Measurements from ENCODE around the gene DFFB.

Gene DFFB

DNA sequence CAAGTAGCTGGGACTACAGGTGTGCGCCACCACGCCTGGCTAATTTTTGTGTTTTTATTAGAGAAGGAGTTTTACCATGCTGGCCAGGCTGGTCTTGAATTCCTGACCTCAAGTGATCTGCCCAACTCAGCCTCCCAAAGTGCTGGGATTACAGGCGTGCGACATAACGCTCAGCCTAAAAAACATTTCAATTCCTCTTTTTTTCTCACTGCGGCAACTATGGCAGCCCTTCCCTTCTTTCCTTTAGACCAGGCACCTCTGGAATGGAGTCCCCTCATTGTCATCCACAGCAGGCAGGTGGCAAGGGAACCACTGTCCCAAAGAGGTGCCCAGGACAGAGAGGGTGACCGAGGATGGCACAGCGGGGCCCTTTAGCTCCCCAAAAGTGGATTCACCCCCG is 14.4 kb upstream of the DFFB start:
- Histone ChIP-seq H3K4me1 (no peaks in the 10 kb centered on the region; the same call in 1 of the 2 replicates), H3K9me3 (no peaks in the 10 kb centered on the region), H3K27me3 (ENCODE audit: low read depth) (no peaks in the 10 kb centered on the region), H3K36me3 (replicated peaks) (peaks cover 11% of the 10 kb centered on the region), H3K4me3 (no peak overlapping the region)
- DNase-seq (ENCODE audit: low spot score in 2 of 2), result no peak
- in situ Hi-C loops (cut with MboI; ENCODE audit: low sequenced_read_pairs), result no loop called here

DNA sequence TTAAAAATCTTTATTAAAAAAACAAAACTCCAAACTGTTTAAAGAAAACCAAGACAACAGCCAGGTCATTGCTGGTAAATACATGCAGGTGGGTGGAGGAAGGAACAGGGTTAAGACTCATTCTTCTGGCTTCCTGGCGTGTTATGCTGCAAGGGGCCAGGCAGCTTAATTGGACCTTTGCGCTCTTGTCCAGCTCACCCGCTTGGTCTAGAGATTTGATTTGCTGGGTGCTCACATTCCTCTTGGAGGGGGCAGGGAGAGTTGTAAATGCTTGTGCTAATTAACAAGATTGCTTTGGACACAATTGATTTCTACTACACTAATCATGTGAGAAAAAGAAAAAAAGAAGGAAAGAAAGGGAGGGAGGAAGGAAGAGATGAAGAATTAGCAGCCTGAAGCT is 10.7 kb upstream of the DFFB start:
- Histone ChIP-seq H3K4me3 (no peak overlapping the region), H3K27me3 (ENCODE audit: low read depth) (no peaks in the 10 kb centered on the region), H3K9me3 (no peaks in the 10 kb centered on the region), H3K36me3 (replicated peaks) (peaks cover 16% of the 10 kb centered on the region), H3K4me1 (no peaks in the 10 kb centered on the region; the same call in 1 of the 2 replicates)
- in situ Hi-C loops (cut with MboI; ENCODE audit: low sequenced_read_pairs), result no loop called here
- DNase-seq (ENCODE audit: low spot score in 2 of 2), result no peak

DNA sequence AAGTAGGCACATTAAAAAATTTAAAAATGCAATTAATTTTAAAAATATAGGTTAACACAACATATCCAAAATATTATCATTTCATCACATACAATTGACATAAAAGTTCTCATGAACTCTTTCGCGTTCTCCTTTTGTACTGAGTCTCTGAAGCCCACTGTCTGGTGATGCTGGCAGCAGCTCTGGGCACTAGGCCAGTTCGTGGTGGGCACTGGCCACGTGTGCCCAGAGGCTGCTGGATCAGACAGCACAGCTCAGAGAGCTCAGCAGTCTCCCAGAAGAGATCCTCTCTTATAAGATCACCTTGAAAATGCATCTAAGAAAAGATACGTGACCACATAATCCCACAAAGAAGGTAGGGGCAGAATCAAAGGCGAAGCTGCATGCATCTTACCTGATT is 10.2 kb upstream of the DFFB start:
- peaks cover 16% of the 10 kb centered on the region for H3K36me3 ChIP-seq (replicated peaks)
- H3K4me3 ChIP-seq, result no peak overlapping the region
- in situ Hi-C loops (cut with MboI; ENCODE audit: low sequenced_read_pairs), result no loop called here
- no peaks in the 10 kb centered on the region for H3K9me3 ChIP-seq
- no peak for DNase-seq (ENCODE audit: low spot score in 2 of 2)
- H3K4me1 ChIP-seq, result no peaks in the 10 kb centered on the region; the same call in 1 of the 2 replicates
- no peaks in the 10 kb centered on the region for H3K27me3 ChIP-seq (ENCODE audit: low read depth)

DNA sequence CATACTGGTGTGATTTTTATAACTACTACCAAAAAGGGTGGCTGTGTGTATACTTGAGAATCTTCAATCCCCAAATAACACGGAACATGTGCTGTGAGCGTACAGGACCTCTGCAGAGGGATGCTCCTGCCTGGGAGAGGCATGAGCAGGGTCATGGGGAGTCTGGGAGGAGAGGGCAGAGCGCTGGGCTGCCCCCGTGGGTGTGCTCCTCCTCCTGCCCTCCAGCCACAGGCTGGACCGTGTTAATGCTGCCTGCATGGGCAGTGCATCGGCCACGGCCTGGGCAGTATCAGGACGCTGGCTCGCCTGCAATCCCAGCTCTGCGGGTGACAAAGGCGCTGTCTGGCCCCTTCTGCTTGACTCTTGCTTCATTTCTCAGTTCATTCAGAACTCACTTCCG is 6.4 kb upstream of the DFFB start:
- Histone ChIP-seq H3K27me3 (ENCODE audit: low read depth) (no peaks in the 10 kb centered on the region), H3K4me1 (peaks cover 2% of the 10 kb centered on the region; the same call in 1 of the 2 replicates), H3K4me3 (no peak overlapping the region), H3K9me3 (no peaks in the 10 kb centered on the region), H3K36me3 (replicated peaks) (peaks cover 8% of the 10 kb centered on the region)
- no peak for DNase-seq (ENCODE audit: low spot score in 2 of 2)
- in situ Hi-C loops (cut with MboI; ENCODE audit: low sequenced_read_pairs), result no loop called here

DNA sequence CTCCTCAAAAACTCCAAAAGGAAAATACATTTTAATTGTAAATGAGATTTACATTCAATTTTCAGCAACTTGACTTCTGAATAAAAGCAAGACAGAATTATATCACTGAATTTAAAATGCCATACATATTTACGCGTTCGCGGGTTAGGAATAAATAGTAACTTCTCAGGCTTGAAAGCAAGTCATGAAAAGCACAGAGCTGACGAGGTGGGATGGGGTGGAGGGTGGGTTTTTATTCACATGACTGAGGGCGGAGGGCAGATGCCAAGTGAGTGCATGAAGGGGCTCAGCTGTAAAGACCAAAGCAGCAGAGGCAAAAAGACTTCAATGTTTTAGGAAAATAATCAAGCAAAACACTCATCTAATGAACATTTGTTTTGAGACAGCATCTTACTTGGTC is 6.0 kb upstream of the DFFB start:
- H3K36me3 ChIP-seq (replicated peaks), result peaks cover 8% of the 10 kb centered on the region

DNA sequence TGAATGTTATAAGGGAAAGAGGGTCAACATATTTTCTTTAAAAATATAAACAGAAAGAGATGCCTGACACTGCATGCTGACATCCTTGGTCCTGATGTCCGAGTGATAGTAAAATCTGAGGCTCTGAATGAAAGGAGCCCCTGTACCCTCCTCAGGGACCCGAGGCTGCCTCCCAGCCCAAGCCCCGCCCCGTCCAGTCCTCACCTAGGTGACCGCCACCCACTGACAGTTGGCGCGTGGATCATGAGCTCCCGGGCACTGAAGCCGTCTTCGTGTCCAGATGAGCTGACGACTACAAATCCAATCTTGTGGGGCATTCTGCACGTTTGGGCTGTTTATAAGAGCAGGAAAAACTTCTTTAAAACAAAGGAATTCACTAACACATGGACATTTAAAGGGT is 5.2 kb upstream of the DFFB start:
- DNase-seq (ENCODE audit: low spot score in 2 of 2), result no peak
- Histone ChIP-seq H3K4me1 (0 out of 2 replicates have a peak, but pooled peaks cover 7% of the 10 kb centered on the region), H3K27me3 (ENCODE audit: low read depth) (no peaks in the 10 kb centered on the region), H3K36me3 (replicated peaks) (peaks cover 8% of the 10 kb centered on the region), H3K4me3 (no peak overlapping the region), H3K9me3 (no peaks in the 10 kb centered on the region)
- in situ Hi-C loops (cut with MboI; ENCODE audit: low sequenced_read_pairs), result no loop called here

More for the DNA sequence above, 6.0 kb upstream of the DFFB start:
- Histone ChIP-seq H3K4me3 (no peak overlapping the region), H3K27me3 (ENCODE audit: low read depth) (no peaks in the 10 kb centered on the region), H3K9me3 (no peaks in the 10 kb centered on the region), H3K4me1 (peaks cover 7% of the 10 kb centered on the region; the same call in 1 of the 2 replicates)
- in situ Hi-C loops (cut with MboI; ENCODE audit: low sequenced_read_pairs), result no loop called here
- no peak for DNase-seq (ENCODE audit: low spot score in 2 of 2)

DNA sequence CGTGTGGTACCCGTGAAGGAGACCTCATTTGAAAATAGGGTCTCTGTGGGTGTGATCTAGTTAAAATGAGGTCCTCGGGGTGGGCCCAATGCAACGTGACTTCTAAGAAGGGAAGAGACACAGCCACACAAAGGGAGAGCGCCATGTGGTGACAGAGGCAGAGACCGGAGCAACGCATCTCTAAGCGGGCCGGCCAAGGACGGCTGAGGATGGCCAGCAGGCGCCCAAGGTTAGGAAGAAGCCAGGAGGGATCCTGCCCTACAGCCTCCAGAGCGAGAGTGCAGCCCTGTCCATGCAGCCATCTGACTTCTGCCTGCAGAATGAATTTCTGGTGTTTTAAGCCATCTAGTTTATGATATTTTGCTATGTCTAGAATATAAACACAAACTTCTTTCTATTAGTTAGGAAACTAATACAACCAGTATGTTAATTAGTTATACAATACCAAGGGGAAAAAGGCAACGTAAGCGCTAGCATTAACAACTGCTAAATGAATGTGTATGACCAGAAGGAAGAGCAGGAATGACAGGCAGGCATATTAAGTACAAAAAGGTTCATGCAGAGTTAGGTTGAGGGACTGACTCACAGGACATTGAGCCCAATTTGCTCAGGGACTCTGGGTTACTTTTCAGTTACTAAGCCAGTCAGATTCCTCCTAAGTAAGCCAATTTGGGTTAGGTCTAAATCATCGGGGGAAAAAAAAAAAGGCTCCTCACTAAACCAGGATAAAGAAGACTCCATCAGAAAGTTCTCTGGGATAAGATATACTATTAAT is 4.4 kb upstream of the DFFB start:
- Histone ChIP-seq H3K4me1 (peaks cover 7% of the 10 kb centered on the region; the same call in 1 of the 2 replicates), H3K9me3 (no peaks in the 10 kb centered on the region), H3K27me3 (ENCODE audit: low read depth) (no peaks in the 10 kb centered on the region), H3K36me3 (replicated peaks) (peaks cover 5% of the 10 kb centered on the region), H3K4me3 (no peak overlapping the region)
- in situ Hi-C loops (cut with MboI; ENCODE audit: low sequenced_read_pairs), result no loop called here
- no peak for DNase-seq (ENCODE audit: low spot score in 2 of 2)

DNA sequence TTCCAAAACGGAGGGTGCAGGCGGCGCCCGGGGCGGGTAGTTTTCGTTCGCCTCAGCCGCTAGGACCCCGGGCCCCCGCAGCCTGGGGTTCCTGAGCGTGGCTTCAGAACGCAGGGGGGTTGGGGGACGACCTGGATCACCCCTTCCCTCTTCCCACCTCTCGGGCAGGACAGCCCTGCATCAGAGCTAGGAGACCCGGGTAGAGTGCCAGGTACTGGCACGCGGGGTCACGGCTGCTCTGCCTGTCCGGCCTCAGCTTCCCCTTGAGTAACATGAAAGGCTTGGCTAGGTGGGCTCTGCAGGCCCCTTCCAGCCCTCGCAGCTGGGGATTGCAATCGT is 484 bp downstream of the DFFB start:
- peaks cover 14% of the 10 kb centered on the region; the same call in 1 of the 2 replicates for H3K4me1 ChIP-seq
- in situ Hi-C loops (cut with MboI; ENCODE audit: low sequenced_read_pairs), result no loop called here
- no peak for DNase-seq (ENCODE audit: low spot score in 2 of 2)
- H3K36me3 ChIP-seq (replicated peaks), result no peaks in the 10 kb centered on the region
- no peaks in the 10 kb centered on the region for H3K9me3 ChIP-seq
- peak overlapping the region; percentile 97 for H3K4me3 ChIP-seq
- H3K27me3 ChIP-seq (ENCODE audit: low read depth), result no peaks in the 10 kb centered on the region

DNA sequence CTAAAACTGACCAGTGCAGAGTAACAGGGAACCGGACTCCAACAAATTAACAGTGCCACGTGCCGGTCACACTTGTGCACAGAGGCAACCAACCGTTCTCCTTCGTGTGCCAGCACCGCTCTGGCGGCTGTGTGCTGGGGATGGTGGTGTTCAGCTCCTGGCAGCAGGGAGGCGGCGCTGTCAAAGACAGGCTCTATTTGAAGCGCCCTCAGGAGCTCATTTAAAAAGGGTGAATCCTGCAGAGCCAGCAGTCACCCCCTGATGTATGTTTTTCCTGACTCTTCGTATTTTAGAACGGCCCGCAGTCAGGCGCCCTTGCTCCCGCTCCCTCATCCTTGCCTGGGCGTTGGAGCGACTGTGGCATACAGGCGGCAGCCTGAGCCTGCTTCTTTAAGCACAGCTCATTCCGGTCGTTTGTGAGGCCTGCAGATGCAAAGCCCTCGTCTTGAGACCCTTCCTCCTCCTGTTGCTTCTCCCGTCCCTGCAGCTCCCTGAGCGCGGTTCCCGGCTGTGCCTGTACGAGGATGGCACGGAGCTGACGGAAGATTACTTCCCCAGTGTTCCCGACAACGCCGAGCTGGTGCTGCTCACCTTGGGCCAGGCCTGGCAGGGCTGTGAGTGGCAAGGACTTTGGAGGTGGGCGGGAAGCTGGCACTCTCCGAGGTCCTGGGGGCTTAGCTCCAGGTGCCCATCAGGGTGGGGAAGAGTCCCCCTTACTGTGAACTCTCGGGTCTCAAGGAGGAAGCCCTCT is 1.1 kb downstream of the DFFB start:
- peak overlapping the region; percentile 97 for H3K4me3 ChIP-seq
- H3K36me3 ChIP-seq (replicated peaks), result no peaks in the 10 kb centered on the region
- peaks cover 14% of the 10 kb centered on the region; the same call in 1 of the 2 replicates for H3K4me1 ChIP-seq
- no peaks in the 10 kb centered on the region for H3K9me3 ChIP-seq
- H3K27me3 ChIP-seq (ENCODE audit: low read depth), result no peaks in the 10 kb centered on the region
- in situ Hi-C loops (cut with MboI; ENCODE audit: low sequenced_read_pairs), result no loop called here
- peak in 1 of 2 experiments; percentile 43 for DNase-seq (ENCODE audit: low spot score in 2 of 2)

DNA sequence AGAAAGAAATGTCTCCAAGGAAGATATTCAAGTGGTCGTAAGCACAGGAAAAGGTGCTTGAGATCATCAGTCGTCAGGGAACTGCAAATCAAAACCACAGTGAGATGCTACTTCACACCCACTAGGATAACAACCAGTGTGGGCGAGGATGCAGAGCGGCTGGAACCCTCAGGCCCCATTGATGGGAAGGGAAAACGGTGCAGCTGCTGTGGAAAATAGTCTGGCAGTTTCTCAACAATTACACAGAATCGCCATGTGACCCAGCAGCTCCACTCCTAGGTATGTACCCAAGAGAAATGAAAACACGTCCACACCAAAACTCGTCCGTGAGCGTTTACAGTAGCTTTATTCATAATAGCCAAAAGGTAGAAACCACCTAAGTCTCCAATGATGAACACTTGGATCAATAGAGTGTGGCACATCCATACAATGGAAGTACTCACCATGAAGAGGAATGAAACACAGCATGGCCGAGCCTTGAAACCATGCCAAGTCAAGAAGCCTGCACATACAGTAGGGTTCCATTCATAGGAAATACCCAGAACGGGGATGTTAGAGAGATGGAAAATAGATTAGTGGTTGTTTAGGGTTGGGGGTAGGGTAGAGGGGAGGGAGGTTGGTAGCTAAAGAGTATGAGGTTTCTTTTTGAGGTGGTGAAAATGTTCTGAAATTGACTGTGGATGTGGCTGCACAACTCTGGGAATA is 6.1 kb downstream of the DFFB start:
- no peak for DNase-seq (ENCODE audit: low spot score in 2 of 2)
- no peak overlapping the region for H3K4me3 ChIP-seq
- H3K27me3 ChIP-seq (ENCODE audit: low read depth), result no peaks in the 10 kb centered on the region
- H3K36me3 ChIP-seq (replicated peaks), result peaks cover 3% of the 10 kb centered on the region; the same call in 1 of the 2 replicates
- in situ Hi-C loops (cut with MboI; ENCODE audit: low sequenced_read_pairs), result no loop called here
- peaks cover 2% of the 10 kb centered on the region; the same call in 1 of the 2 replicates for H3K4me1 ChIP-seq
- no peaks in the 10 kb centered on the region for H3K9me3 ChIP-seq

DNA sequence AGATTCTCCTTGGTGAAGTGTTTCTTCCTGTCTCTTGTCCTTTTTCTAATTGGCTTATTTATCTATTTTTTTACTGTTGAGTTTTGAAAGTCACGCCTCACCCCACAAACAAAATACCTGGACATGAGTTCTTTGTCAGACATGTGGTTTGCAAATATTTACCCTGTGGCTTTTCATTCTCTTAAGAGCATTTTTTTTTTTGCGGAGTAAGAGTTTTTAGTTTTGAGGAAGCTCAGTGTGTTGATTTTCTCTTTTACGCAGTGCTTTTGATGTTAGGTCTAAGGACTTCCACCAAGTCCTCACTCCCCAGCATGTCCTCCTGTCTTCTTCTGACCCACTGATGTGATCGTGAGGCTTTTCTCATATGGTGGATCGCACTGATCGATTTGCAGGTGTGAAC is 7.6 kb downstream of the DFFB start:
- Histone ChIP-seq H3K27me3 (ENCODE audit: low read depth) (no peaks in the 10 kb centered on the region), H3K4me1 (no peaks in the 10 kb centered on the region), H3K9me3 (no peaks in the 10 kb centered on the region), H3K4me3 (no peak overlapping the region), H3K36me3 (replicated peaks) (peaks cover 3% of the 10 kb centered on the region; the same call in 1 of the 2 replicates)
- DNase-seq (ENCODE audit: low spot score in 2 of 2), result no peak
- in situ Hi-C loops (cut with MboI; ENCODE audit: low sequenced_read_pairs), result no loop called here

DNA sequence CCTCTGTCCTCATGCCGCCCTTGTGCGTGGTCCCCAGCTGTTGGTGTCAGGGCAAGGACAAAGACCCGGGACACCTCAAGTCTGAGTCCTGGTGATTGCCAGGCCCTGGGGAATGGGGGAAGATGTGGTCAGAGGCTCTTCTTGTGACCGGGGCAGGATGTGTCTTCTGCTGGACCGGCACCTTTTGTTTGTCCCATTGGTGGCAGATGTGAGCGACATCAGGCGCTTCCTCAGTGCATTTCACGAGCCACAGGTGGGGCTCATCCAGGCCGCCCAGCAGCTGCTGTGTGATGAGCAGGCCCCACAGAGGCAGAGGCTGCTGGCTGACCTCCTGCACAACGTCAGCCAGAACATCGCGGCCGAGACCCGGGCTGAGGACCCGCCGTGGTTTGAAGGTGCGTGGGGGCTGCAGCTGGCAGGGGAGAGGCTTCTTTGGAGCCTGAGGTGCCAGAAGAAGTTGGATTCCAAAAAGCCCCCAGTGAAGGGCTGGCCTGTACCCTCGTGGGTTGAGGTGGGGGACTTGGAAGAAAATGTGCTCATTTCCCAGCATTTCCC is 8.4 kb downstream of the DFFB start:
- DNase-seq (ENCODE audit: low spot score in 2 of 2), result no peak
- no peaks in the 10 kb centered on the region for H3K4me1 ChIP-seq
- in situ Hi-C loops (cut with MboI; ENCODE audit: low sequenced_read_pairs), result no loop called here
- H3K9me3 ChIP-seq, result no peaks in the 10 kb centered on the region
- no peak overlapping the region for H3K4me3 ChIP-seq
- peaks cover 3% of the 10 kb centered on the region; the same call in 1 of the 2 replicates for H3K36me3 ChIP-seq (replicated peaks)
- H3K27me3 ChIP-seq (ENCODE audit: low read depth), result no peaks in the 10 kb centered on the region

DNA sequence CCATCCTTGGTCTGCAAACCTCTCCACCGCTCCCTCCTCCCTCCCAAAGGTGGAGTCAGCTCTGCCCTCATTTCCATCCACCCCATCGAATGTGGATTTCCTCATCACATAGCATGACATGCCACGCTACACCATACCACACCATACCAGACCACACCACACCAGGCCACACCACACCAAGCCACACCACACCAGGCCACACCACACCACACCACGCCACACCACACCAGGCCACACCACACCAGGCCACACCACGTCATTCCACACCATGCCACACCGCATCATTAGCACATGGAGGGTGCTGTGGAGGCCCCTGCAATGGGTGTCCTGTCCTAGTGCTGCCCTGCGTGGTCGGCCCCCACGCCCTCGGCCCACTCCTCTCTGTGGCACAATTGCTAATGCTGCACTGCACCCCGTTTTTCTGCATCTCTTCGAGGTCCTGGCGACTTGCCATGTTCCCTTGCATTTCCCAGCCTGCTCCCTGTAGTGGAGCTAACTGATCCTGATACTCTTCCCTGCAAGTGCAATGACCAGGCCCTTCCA is 11.3 kb downstream of the DFFB start:
- Histone ChIP-seq H3K9me3 (no peaks in the 10 kb centered on the region), H3K4me1 (no peaks in the 10 kb centered on the region), H3K27me3 (ENCODE audit: low read depth) (no peaks in the 10 kb centered on the region), H3K4me3 (no peak overlapping the region), H3K36me3 (replicated peaks) (peaks cover 5% of the 10 kb centered on the region)
- no peak for DNase-seq (ENCODE audit: low spot score in 2 of 2)
- in situ Hi-C loops (cut with MboI; ENCODE audit: low sequenced_read_pairs), result no loop called here

All from HAP-1 (cell line).